Upper lobe of right lung (tissue), 1 donor: ENCODE data around the gene USP9Y. TPM values are rescaled to one million over a fixed set of nuclear protein-coding genes. Genes with fewer than 3 reads are reported as not detected.

Source experiments
- ATAC-seq: fragments of 200-7000 bp; cut with Tn5 transposase; one replicate; pipeline ENCODE4 v1.9.1; 2020; ENCODE audit warnings: mild to moderate bottlenecking, moderate library complexity
- DNase-seq: peaks from one replicate; pipeline ENCODE4 v3.0.0-alpha.2; 2020
- H3K27ac ChIP-seq: fragments of 200-600 bp; one replicate; pipeline ENCODE4 v1.8.0; 2022
- H3K27me3 ChIP-seq: fragments of 200-600 bp; one replicate; pipeline ENCODE4 v1.8.0; 2022; ENCODE audit warnings: mild to moderate bottlenecking
- H3K36me3 ChIP-seq: fragments of 200-600 bp; one replicate; pipeline ENCODE4 v1.8.0; 2022
- H3K4me1 ChIP-seq: fragments of 200-600 bp; one replicate; pipeline ENCODE4 v1.8.0; 2022
- H3K4me3 ChIP-seq: fragments of 200-600 bp; one replicate; pipeline ENCODE4 v1.8.0; 2022; ENCODE audit warnings: mild to moderate bottlenecking
- H3K9me3 ChIP-seq: fragments of 200-600 bp; one replicate; pipeline ENCODE4 v1.8.0; 2022
- CTCF ChIP-seq: fragments of 200-600 bp; IDR thresholded peaks from one replicate; pipeline ENCODE4 v1.8.0; 2022; ENCODE audit warnings: antibody characterized with exemption
- intact Hi-C: fragments of 100-400 bp; cut with DNase I; formaldehyde crosslinking; loops from one replicate; pipeline ENCODE4 v1.11.0; 2022
- total RNA-seq: library from RNA; stranded (reverse); fragmentation: NEBNext Ultra II Directional; extraction: Animal tissue kit (Norgen Biotek cat#: 25700); gene quantifications from one replicate; pipeline ENCODE4 v1.2.1, GENCODE V29; 2021
- donor health status: DM: no; HTN: yes; CAD: no; lungs with severe emphysema.

The USP9Y gene
- total RNA-seq, 1 donor from 2014 or later = 19.9 TPM

- Histone ChIP-seq H3K27ac (no peak overlapping the region), H3K27me3 (no peaks in the 10 kb centered on the region), H3K4me1 (no peaks in the 10 kb centered on the region), H3K9me3 (no peaks in the 10 kb centered on the region), H3K4me3 (no peak overlapping the region), H3K36me3 (no peaks in the 10 kb centered on the region)
- TF ChIP-seq CTCF = no peak
- DNase-seq (no peak), ATAC-seq (no peak)
- intact Hi-C loops = no loop called here
These were observed 197.6 kb downstream of the USP9Y start for GRCh38 chrY:12898604-12899003.

- peak; percentile 100 for ATAC-seq
- TF ChIP-seq CTCF = no peak
- H3K27me3 ChIP-seq = no peaks in the 10 kb centered on the region
- peak within 1 kb of the TSS; percentile 97 for H3K27ac ChIP-seq
- no peaks in the 10 kb centered on the region for H3K4me1 ChIP-seq
- intact Hi-C loops = no loop called here
- no peaks in the 10 kb centered on the region for H3K9me3 ChIP-seq
- DNase-seq = peak; percentile 87
- peak within 1 kb of the TSS; percentile 72 for H3K4me3 ChIP-seq
- H3K36me3 ChIP-seq = no peaks in the 10 kb centered on the region
These were observed 203.8 kb downstream of the USP9Y start, which contains the start of gene DDX3Y for GRCh38 chrY:12904618-12905516. TSS of gene DDX3Y (plus strand) at chrY:12904868. CDS start at chrY:12904937, 69 bp downstream.

GRCh38 chrY:12905517-12905872 is 204.5 kb downstream of the USP9Y start:
- intact Hi-C loops = no loop called here
- TF ChIP-seq CTCF = no peak
- Histone ChIP-seq H3K36me3 (no peaks in the 10 kb centered on the region), H3K27me3 (no peaks in the 10 kb centered on the region), H3K4me3 (peak overlapping the region; percentile 72), H3K9me3 (no peaks in the 10 kb centered on the region), H3K27ac (peak overlapping the region; percentile 97), H3K4me1 (no peaks in the 10 kb centered on the region)
- ATAC-seq (peak; percentile 86), DNase-seq (peak; percentile 71)

GRCh38 chrY:12905895-12906294 is 204.9 kb downstream of the USP9Y start:
- intact Hi-C loops = no loop called here
- H3K9me3 ChIP-seq = no peaks in the 10 kb centered on the region
- H3K27ac ChIP-seq = peak overlapping the region; percentile 97
- DNase-seq (no peak), ATAC-seq (no peak)
- H3K27me3 ChIP-seq = no peaks in the 10 kb centered on the region
- H3K36me3 ChIP-seq = no peaks in the 10 kb centered on the region
- no peak for TF ChIP-seq CTCF
- H3K4me1 ChIP-seq = no peaks in the 10 kb centered on the region
- H3K4me3 ChIP-seq = peak overlapping the region; percentile 72

Other genes with a start within 250 kb of the USP9Y start
- gene DDX3Y, start 203.6 kb downstream of the USP9Y start, total RNA-seq = 62.4 TPM